Panc1 (cell line): Measurements from ENCODE around the gene KCP. TPM values are rescaled to one million over a fixed set of nuclear protein-coding genes. Genes with fewer than 3 reads are reported as not detected.

Experiments
- ATAC-seq: fragments of 200-7000 bp; cut with Tn5 transposase; 2 replicates; pipeline ENCODE4 v1.9.1; 2020; ENCODE audit warnings: mild to moderate bottlenecking, moderate library complexity
- BruUV-seq: library from RNA; stranded (reverse); fragments of 400-500 nt; replicated peaks from 2 replicates; lab custom pipeline; 2021; lab: Mats Ljungman, UMichigan
- CTCF ChIA-PET: fragments of 300-600 bp; sonication (Branson Sonifier 250); formaldehyde crosslinking; loops from one replicate; lab custom pipeline; 2022; ENCODE audit warnings: antibody characterized with exemption; lab: Charles Lee
- POLR2A ChIA-PET: fragments of 300-600 bp; sonication (Branson Sonifier 250); formaldehyde crosslinking; loops from one replicate; lab custom pipeline; 2022; ENCODE audit warnings: antibody characterized with exemption; lab: Charles Lee
- DNase-seq: peaks from one replicate; pipeline ENCODE4 v3.0.0-alpha.2; 2010; ENCODE audit warnings: low read depth, low spot score
- H3K27ac ChIP-seq: 2 replicates; pipeline ENCODE4 v1.5.1; 2011; ENCODE audit warnings: mild to moderate bottlenecking, low read length, inconsistent platforms
- H3K27me3 ChIP-seq: fragments of 200-500 bp; sonication (Bioruptor generic); 2 replicates; pipeline ENCODE4 v1.6.0; 2014; ENCODE audit warnings: low read length, inconsistent platforms; ENCODE audit not compliant: control insufficient read depth, insufficient read depth
- H3K36me3 ChIP-seq: fragments of 200-500 bp; sonication (Bioruptor generic); 2 replicates; pipeline ENCODE4 v1.5.1; 2014; ENCODE audit warnings: inconsistent platforms, mild to moderate bottlenecking, low read length, moderate library complexity; ENCODE audit not compliant: control insufficient read depth, insufficient read depth
- H3K4me1 ChIP-seq: 2 replicates; pipeline ENCODE4 v1.5.1; 2011; ENCODE audit warnings: inconsistent platforms, mild to moderate bottlenecking, low read length, moderate library complexity; ENCODE audit not compliant: control insufficient read depth, insufficient read depth
- H3K4me3 ChIP-seq, 2 experiments: 2 replicates each; pipeline ENCODE4 v1.5.1; 2011 to 2012; ENCODE audit warnings: low read depth in 2 of 2, low read length in 2 of 2, mild to moderate bottlenecking in 2 of 2, inconsistent platforms in 1 of 2, moderate library complexity in 1 of 2
- H3K9me3 ChIP-seq: fragments of 200-500 bp; sonication (Bioruptor generic); 2 replicates; pipeline ENCODE4 v1.5.1; 2014; ENCODE audit warnings: low read depth, mild to moderate bottlenecking, inconsistent platforms, low read length, moderate library complexity; ENCODE audit not compliant: control insufficient read depth, insufficient read depth
- POLR2AphosphoS5 ChIP-seq: IDR thresholded peaks from 2 replicates; pipeline ENCODE4 v1.6.1; 2012; ENCODE audit warnings: mild to moderate bottlenecking, low read depth, low read length, moderate library complexity
- REST ChIP-seq, 2 experiments: IDR thresholded peaks; 2 replicates each; pipeline ENCODE4 v1.6.1; 2011 to 2012; ENCODE audit warnings: low read depth in 2 of 2, control low read depth in 1 of 2, low read length in 1 of 2, mild to moderate bottlenecking in 1 of 2, moderate library complexity in 1 of 2; ENCODE audit not compliant: insufficient read depth in 1 of 2
- SIN3A ChIP-seq: IDR thresholded peaks from 2 replicates; pipeline ENCODE4 v1.6.1; 2012; ENCODE audit warnings: low read depth, mild to moderate bottlenecking, low read length, moderate library complexity, borderline replicate concordance; ENCODE audit not compliant: insufficient read depth
- TCF7L2 ChIP-seq: IDR thresholded peaks from 2 replicates; pipeline ENCODE4 v1.6.1; 2011; ENCODE audit warnings: mild to moderate bottlenecking, low read depth, low read length, inconsistent platforms
- in situ Hi-C: cut with HindIII; loops from 2 replicates; pipeline ENCODE4 v1.10.0; 2016; ENCODE audit warnings: low sequenced_read_pairs, low pct_unique_long_range_greater_than_20kb
- intact Hi-C: fragments of 100-400 bp; cut with micrococcal nuclease; formaldehyde crosslinking; loops from one replicate; pipeline ENCODE4 v1.10.0; 2022; ENCODE audit not compliant: unreplicated experiment
- total RNA-seq: library from RNA; stranded (reverse); gene quantifications from one replicate; pipeline ENCODE4 v1.2.1, GENCODE V29; 2021; ENCODE audit not compliant: unreplicated experiment
- TF ChIP-seq, protein P1 (sequence below): fragments of 450-650 bp; IDR thresholded peaks from 2 replicates; pipeline ENCODE4 v1.5.1; 2017; ENCODE audit warnings: mild to moderate bottlenecking

The KCP gene
- total RNA-seq, 1 experiment from 2014 or later: 0.13 TPM

GRCh38 chr7:128845987-128846386 is 64.5 kb downstream of the KCP start:
- H3K4me1 ChIP-seq: no peaks in the 10 kb centered on the region
- BruUV-seq: no TSS peak
- ATAC-seq: no peak
- H3K4me3 ChIP-seq: no peak overlapping the region
- H3K9me3 ChIP-seq: no peaks in the 10 kb centered on the region
- POLR2A ChIA-PET: no interaction called here
- no peak overlapping the region for H3K27ac ChIP-seq
- TF ChIP-seq SIN3A (no peak), REST (IDR thresholded peaks at IDR 0.05; ENCODE audit: insufficient read depth in 1 of 2, low read depth in 2 of 2, low read length in 1 of 2) (no peak), POLR2AphosphoS5 (no peak), TCF7L2 (no peak)
- TF ChIP-seq, protein P1, sequence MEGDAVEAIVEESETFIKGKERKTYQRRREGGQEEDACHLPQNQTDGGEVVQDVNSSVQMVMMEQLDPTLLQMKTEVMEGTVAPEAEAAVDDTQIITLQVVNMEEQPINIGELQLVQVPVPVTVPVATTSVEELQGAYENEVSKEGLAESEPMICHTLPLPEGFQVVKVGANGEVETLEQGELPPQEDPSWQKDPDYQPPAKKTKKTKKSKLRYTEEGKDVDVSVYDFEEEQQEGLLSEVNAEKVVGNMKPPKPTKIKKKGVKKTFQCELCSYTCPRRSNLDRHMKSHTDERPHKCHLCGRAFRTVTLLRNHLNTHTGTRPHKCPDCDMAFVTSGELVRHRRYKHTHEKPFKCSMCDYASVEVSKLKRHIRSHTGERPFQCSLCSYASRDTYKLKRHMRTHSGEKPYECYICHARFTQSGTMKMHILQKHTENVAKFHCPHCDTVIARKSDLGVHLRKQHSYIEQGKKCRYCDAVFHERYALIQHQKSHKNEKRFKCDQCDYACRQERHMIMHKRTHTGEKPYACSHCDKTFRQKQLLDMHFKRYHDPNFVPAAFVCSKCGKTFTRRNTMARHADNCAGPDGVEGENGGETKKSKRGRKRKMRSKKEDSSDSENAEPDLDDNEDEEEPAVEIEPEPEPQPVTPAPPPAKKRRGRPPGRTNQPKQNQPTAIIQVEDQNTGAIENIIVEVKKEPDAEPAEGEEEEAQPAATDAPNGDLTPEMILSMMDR: no peak
- no peak for DNase-seq
- H3K36me3 ChIP-seq: no peaks in the 10 kb centered on the region
- H3K27me3 ChIP-seq: no peaks in the 10 kb centered on the region
- intact Hi-C loops (no loop called here), in situ Hi-C loops (no loop called here)
- CTCF ChIA-PET: no interaction called here

GRCh38 chr7:128845475-128845874 is 65.0 kb downstream of the KCP start:
- no peaks in the 10 kb centered on the region for H3K4me1 ChIP-seq
- no peak for ATAC-seq
- no peaks in the 10 kb centered on the region for H3K36me3 ChIP-seq
- DNase-seq: no peak
- H3K27ac ChIP-seq: no peak overlapping the region
- no TSS peak for BruUV-seq
- no peak for TF ChIP-seq REST (IDR thresholded peaks at IDR 0.05; ENCODE audit: insufficient read depth in 1 of 2, low read depth in 2 of 2, low read length in 1 of 2)
- no peak for TF ChIP-seq TCF7L2
- TF ChIP-seq SIN3A: no peak
- TF ChIP-seq, protein P1: no peak
- TF ChIP-seq POLR2AphosphoS5: no peak
- in situ Hi-C loops (no loop called here), intact Hi-C loops (no loop called here)
- H3K27me3 ChIP-seq: no peaks in the 10 kb centered on the region
- no peaks in the 10 kb centered on the region for H3K9me3 ChIP-seq
- ChIA-PET POLR2A (no interaction called here), CTCF (no interaction called here)
- H3K4me3 ChIP-seq: no peak overlapping the region
